WTC11 (cell line): Measurements from ENCODE around the gene RSRC1. TPM values are rescaled to one million over a fixed set of nuclear protein-coding genes. Genes with fewer than 3 reads are reported as not detected.

Source experiments
- ATAC-seq: fragments of 200-7000 bp; cut with Tn5 transposase; 2 replicates; pipeline ENCODE4 v1.10.0; 2021; ENCODE audit warnings: mild to moderate bottlenecking, moderate library complexity
- CTCF ChIA-PET: fragments of 300-600 bp; sonication (Branson Sonifier 250); formaldehyde crosslinking; loops from one replicate; lab custom pipeline; 2021; ENCODE audit warnings: antibody characterized with exemption; lab: Charles Lee
- POLR2A ChIA-PET: fragments of 350-600 bp; sonication (Branson Sonifier 250); formaldehyde crosslinking; loops from one replicate; lab custom pipeline; 2021; ENCODE audit warnings: antibody characterized with exemption; lab: Charles Lee
- DNase-seq: peaks from one replicate; pipeline ENCODE4 v3.0.0; 2021; ENCODE audit warnings: low spot score
- H3K27ac Mint-ChIP-seq: 2 replicates; pipeline ENCODE4 v1.8.0; 2021; ENCODE audit warnings: mixed read lengths
- H3K27me3 Mint-ChIP-seq: 2 replicates; pipeline ENCODE4 v1.8.0; 2021; ENCODE audit warnings: low read depth, mild to moderate bottlenecking, moderate library complexity, mixed read lengths
- H3K36me3 Mint-ChIP-seq: 2 replicates; pipeline ENCODE4 v1.8.0; 2021; ENCODE audit warnings: mixed read lengths
- H3K4me1 Mint-ChIP-seq: 2 replicates; pipeline ENCODE4 v1.8.0; 2022; ENCODE audit warnings: mixed read lengths
- H3K4me3 Mint-ChIP-seq: 2 replicates; pipeline ENCODE4 v1.8.0; 2021; ENCODE audit warnings: mild to moderate bottlenecking, moderate library complexity, mixed read lengths
- H3K9me3 Mint-ChIP-seq: 2 replicates; pipeline ENCODE4 v1.8.0; 2021; ENCODE audit warnings: mixed read lengths
- AR ChIP-seq: fragments of 250-450 bp; sonication (Bioruptor Pico); IDR thresholded peaks from 2 replicates; pipeline ENCODE4 v1.9.0; 2021; ENCODE audit warnings: mild to moderate bottlenecking
- CBFB ChIP-seq: sonication (generic); formaldehyde crosslinking; IDR thresholded peaks from 2 replicates; pipeline ENCODE4 v1.8.1; 2022; ENCODE audit warnings: mild to moderate bottlenecking, low read depth, missing genetic modification reagents
- CDX4 ChIP-seq: fragments of 250-450 bp; sonication (Bioruptor Pico); IDR thresholded peaks from 2 replicates; pipeline ENCODE4 v1.9.0; 2021; ENCODE audit warnings: moderate library complexity, mild to moderate bottlenecking, inconsistent platforms, borderline replicate concordance
- CREB1 ChIP-seq: sonication (generic); formaldehyde crosslinking; IDR thresholded peaks from 2 replicates; pipeline ENCODE4 v1.8.0; 2023; ENCODE audit warnings: mild to moderate bottlenecking, missing genetic modification reagents
- E2F1 ChIP-seq: sonication (generic); formaldehyde crosslinking; IDR thresholded peaks from 2 replicates; pipeline ENCODE4 v1.8.0; 2022; ENCODE audit warnings: mild to moderate bottlenecking, missing genetic modification reagents
- FOXP1 ChIP-seq: sonication (generic); formaldehyde crosslinking; IDR thresholded peaks from 2 replicates; pipeline ENCODE4 v1.8.0; 2022; ENCODE audit warnings: missing genetic modification reagents, mild to moderate bottlenecking, moderate library complexity, borderline replicate concordance
- GTF2I ChIP-seq: fragments of 250-450 bp; sonication (Bioruptor Pico); conservative IDR thresholded peaks from 2 replicates; pipeline ENCODE4 v1.4.0; 2021; ENCODE audit warnings: mild to moderate bottlenecking
- NR3C1 ChIP-seq: sonication (generic); formaldehyde crosslinking; conservative IDR thresholded peaks from 2 replicates; pipeline ENCODE4 v1.8.1; 2023; ENCODE audit warnings: low read depth, mild to moderate bottlenecking, missing genetic modification reagents
- PREB ChIP-seq: sonication (generic); formaldehyde crosslinking; IDR thresholded peaks from 2 replicates; pipeline ENCODE4 v1.8.1; 2022; ENCODE audit warnings: mild to moderate bottlenecking, missing genetic modification reagents, moderate library complexity, borderline replicate concordance
- TEAD4 ChIP-seq: sonication (generic); formaldehyde crosslinking; IDR thresholded peaks from 2 replicates; pipeline ENCODE4 v1.8.0; 2022; ENCODE audit warnings: mild to moderate bottlenecking, missing genetic modification reagents
- ZBTB21 ChIP-seq: sonication (generic); formaldehyde crosslinking; IDR thresholded peaks from 2 replicates; pipeline ENCODE4 v1.8.1; 2023; ENCODE audit warnings: mild to moderate bottlenecking, missing genetic modification reagents, borderline replicate concordance
- ZNF121 ChIP-seq: sonication (generic); formaldehyde crosslinking; IDR thresholded peaks from 2 replicates; pipeline ENCODE4 v1.8.0; 2023; ENCODE audit warnings: missing genetic modification reagents
- ZNF138 ChIP-seq: sonication (generic); formaldehyde crosslinking; conservative IDR thresholded peaks from 2 replicates; pipeline ENCODE4 v1.8.1; 2022; ENCODE audit warnings: mild to moderate bottlenecking, moderate library complexity, missing genetic modification reagents
- ZNF281 ChIP-seq: sonication (generic); formaldehyde crosslinking; IDR thresholded peaks from 2 replicates; pipeline ENCODE4 v1.8.0; 2023; ENCODE audit warnings: mild to moderate bottlenecking, missing genetic modification reagents
- ZNF425 ChIP-seq: fragments of 250-450 bp; sonication (Bioruptor Pico); conservative IDR thresholded peaks from 2 replicates; pipeline ENCODE4 v1.9.0; 2021; ENCODE audit warnings: mild to moderate bottlenecking
- ZNF512 ChIP-seq: sonication (generic); formaldehyde crosslinking; IDR thresholded peaks from 2 replicates; pipeline ENCODE4 v1.8.1; 2022; ENCODE audit warnings: missing genetic modification reagents, borderline replicate concordance
- total RNA-seq: library from RNA; stranded (reverse); gene quantifications from 3 replicates; pipeline ENCODE4 v1.2.3, GENCODE V29; 2021

The RSRC1 gene
- total RNA-seq, 1 experiment from 2014 or later: 21.3 TPM

- Mint-ChIP-seq H3K4me1 (peaks cover 17% of the 10 kb centered on the region), H3K9me3 (peaks cover 44% of the 10 kb centered on the region), H3K4me3 (no peak overlapping the region), H3K27ac (no peak overlapping the region), H3K27me3 (no peaks in the 10 kb centered on the region)
- ATAC-seq (no peak), DNase-seq (no peak)
- no peak for TF ChIP-seq PREB (CRISPR knock-in tag)
- TF ChIP-seq, all 79 proteins: peak for 0
- POLR2A ChIA-PET: no interaction called here
- H3K36me3 Mint-ChIP-seq: peaks cover 14% of the 10 kb centered on the region
- CTCF ChIA-PET: no interaction called here
These were observed 395.2 kb downstream of the RSRC1 start for GRCh38 chr3:158505117-158505516.

GRCh38 chr3:158506456-158506855, 396.6 kb downstream of the RSRC1 start:
- DNase-seq: no peak
- ChIA-PET CTCF (no interaction called here), POLR2A (no interaction called here)
- H3K4me3 Mint-ChIP-seq: no peak overlapping the region
- peaks cover 36% of the 10 kb centered on the region for H3K9me3 Mint-ChIP-seq
- ATAC-seq: no peak
- peaks cover 15% of the 10 kb centered on the region for H3K4me1 Mint-ChIP-seq
- peaks cover 5% of the 10 kb centered on the region; the same call in 1 of the 2 replicates for H3K36me3 Mint-ChIP-seq
- H3K27me3 Mint-ChIP-seq: no peaks in the 10 kb centered on the region
- no peak for TF ChIP-seq E2F1 (CRISPR knock-in tag)
- TF ChIP-seq NR3C1 (CRISPR knock-in tag): no peak
- H3K27ac Mint-ChIP-seq: no peak overlapping the region

GRCh38 chr3:158508481-158508880, 398.6 kb downstream of the RSRC1 start:
- DNase-seq: no peak
- Mint-ChIP-seq H3K9me3 (peaks cover 16% of the 10 kb centered on the region), H3K27ac (no peak overlapping the region), H3K4me1 (no peaks in the 10 kb centered on the region), H3K36me3 (no peaks in the 10 kb centered on the region), H3K4me3 (no peak overlapping the region), H3K27me3 (no peaks in the 10 kb centered on the region)
- ChIA-PET POLR2A (no interaction called here), CTCF (no interaction called here)
- no peak for ATAC-seq
- TF ChIP-seq CBFB (CRISPR knock-in tag) (no peak), ZNF512 (CRISPR knock-in tag) (no peak), AR (CRISPR knock-in tag) (no peak), ZNF121 (CRISPR knock-in tag) (no peak), ZNF138 (CRISPR knock-in tag) (no peak), ZBTB21 (CRISPR knock-in tag) (no peak), TEAD4 (no peak), CREB1 (no peak), CDX4 (CRISPR knock-in tag) (no peak), ZNF425 (CRISPR knock-in tag) (no peak), FOXP1 (no peak), GTF2I (CRISPR knock-in tag) (no peak), ZNF281 (CRISPR knock-in tag) (no peak)
